HG02870 (cell line): ENCODE measurements around the gene ATF3.

Experiments used
- ATAC-seq: cut with Tn5 transposase; IDR thresholded peaks from one replicate; pipeline ENCODE4 v1.9.1; 2021; ENCODE audit warnings: mild to moderate bottlenecking, moderate library complexity; ENCODE audit not compliant: unreplicated experiment

ATF3 gene

DNA sequence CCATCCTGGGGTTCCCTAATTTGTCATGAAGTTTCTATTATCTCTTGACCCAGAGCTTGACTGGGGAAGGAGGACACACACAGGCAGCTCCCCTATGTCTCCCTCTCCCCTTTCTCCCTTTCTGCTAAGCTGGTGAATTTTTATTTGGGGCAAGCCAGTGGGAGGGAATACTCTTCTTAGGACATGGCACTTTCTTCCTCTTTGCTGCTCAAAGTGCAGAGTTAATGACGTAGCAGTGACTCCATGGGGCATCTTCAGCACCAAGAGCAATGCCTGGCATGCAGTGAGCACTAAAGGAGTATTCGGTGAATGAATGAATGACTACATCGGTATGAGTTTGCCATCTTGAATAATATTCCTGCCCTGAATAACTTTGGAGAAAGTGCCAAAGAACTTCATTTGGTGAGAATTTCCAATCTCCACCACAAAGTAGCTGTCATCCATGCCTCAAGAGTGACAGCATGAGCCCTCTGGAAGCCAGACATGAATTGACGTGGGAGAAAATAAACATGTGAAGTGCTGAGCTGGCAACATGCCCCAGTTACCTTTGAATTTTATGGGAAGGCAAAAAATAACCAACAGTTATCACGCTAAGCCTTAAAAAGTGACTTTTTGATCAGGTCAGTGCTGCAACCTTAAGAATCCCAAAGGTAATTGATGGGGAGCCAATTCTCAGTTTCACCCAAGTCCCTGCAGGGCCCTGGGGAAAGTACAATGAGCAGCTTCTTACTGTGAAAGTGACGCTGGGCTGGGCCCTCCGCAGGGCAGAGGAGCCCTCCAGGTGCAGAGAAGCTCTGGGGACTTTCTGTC, 22.1 kb upstream of the ATF3 start:
- peak; percentile 94 for ATAC-seq

- no peak for ATAC-seq
Measured at GRCh38 chr1:212587016-212587887, 21.3 kb upstream of the ATF3 start.

- ATAC-seq: no peak
Measured at GRCh38 chr1:212587888-212588510, 20.6 kb upstream of the ATF3 start.

GRCh38 chr1:212589446-212589845, 19.1 kb upstream of the ATF3 start:
- no peak for ATAC-seq

DNA sequence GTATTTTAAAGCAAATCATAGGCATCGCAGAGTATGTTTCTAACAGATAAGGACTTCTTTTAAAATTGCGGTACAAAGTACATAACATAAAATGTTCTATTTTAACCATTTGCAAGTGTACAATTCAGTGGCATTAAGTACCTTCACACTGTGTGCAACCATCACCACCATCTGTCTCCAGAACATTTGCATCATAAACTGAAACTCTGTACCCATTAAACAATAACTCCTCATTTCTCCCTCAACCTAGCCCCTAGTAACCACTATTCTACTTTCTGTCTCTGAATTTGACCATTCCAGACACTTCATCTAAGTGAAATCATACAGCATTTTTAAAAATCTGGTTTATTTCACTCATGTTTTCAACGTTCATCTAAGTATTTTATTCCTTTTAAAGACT, 16.6 kb upstream of the ATF3 start:
- no peak for ATAC-seq

- ATAC-seq: no peak
Measured at GRCh38 chr1:212593821-212594251, 14.7 kb upstream of the ATF3 start.

GRCh38 chr1:212594640-212595039, 13.9 kb upstream of the ATF3 start:
- no peak for ATAC-seq

GRCh38 chr1:212595229-212595628, 13.3 kb upstream of the ATF3 start:
- ATAC-seq: no peak

DNA sequence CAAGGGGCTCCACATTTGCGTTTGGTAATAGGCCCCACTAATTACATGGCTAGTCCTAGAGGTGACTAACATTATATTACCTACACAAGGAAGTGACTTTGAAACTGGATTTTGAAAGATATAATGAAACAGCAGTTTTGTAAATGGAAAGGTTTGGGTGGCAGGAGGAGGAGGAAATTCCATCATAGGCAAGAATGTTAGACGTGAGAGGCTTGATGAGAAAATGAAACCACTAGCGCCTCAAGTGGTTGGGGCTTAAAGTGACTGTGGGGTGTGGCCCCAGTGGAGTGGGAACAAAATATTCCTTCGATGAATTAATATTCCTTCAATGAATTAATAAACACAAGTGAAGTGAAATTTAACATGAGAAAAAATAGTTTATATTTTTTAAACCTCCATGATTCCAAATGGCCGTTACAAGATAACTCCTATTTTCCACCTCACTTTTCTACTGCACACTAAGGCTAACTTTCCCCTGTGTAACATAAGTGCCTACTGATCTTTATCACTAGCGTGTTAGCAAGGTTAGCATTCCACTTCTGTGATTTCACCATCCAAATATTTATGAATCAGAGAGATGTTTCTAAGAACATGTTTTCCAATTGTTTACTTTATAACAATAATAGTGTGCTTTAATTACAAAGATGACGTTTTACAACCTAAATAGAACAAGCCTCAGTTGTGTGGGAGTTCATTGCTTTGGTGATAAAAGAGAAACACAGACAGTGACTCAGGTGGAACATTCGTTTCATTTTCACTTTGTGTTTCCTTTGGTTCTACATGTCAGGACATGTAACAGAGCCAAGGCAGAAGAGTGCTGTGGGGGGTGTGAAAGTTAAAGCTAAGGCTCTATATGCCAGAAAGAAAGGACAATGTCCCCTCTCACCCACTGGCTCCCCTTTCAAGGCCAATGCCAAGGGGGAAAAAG, 12.5 kb upstream of the ATF3 start:
- ATAC-seq: peak; percentile 92

DNA sequence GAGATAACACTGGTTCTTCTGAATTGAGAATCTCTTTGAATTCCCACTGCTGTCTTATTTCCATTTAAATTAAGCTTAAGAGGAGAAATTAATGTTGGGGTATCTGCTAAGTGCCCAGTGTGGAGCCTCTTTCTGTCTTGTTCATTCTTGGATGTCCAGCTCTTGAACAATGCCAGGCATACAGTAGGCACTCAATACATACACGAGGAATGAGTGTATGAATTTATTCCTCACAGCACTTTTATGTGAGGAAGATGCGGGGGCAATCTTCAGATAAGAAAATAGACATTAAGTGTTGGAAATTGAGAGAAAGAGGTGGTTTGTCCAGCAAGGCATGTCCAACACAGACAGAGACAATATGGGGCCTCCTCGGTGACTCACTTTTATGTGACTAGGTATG, 11.8 kb upstream of the ATF3 start:
- no peak for ATAC-seq

DNA sequence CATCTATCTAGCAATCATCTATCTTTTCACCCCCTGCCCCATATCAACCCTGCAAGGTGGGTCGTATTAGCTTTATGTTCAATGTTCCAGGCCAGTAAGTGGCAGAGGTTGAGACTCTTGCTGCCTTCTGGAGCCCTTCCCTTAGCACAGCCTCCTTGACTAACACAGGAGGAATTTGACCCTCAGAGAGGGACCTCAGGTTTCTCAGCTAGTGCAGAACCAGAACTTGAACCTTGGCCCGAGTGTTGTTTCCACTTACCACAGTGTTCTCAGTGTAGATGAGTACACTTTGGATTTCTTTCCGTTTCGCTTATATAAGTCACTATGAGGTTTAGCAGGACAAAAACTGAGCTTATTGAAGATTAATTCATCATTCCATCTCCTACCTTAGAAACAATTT, 11.1 kb upstream of the ATF3 start:
- no peak for ATAC-seq

DNA sequence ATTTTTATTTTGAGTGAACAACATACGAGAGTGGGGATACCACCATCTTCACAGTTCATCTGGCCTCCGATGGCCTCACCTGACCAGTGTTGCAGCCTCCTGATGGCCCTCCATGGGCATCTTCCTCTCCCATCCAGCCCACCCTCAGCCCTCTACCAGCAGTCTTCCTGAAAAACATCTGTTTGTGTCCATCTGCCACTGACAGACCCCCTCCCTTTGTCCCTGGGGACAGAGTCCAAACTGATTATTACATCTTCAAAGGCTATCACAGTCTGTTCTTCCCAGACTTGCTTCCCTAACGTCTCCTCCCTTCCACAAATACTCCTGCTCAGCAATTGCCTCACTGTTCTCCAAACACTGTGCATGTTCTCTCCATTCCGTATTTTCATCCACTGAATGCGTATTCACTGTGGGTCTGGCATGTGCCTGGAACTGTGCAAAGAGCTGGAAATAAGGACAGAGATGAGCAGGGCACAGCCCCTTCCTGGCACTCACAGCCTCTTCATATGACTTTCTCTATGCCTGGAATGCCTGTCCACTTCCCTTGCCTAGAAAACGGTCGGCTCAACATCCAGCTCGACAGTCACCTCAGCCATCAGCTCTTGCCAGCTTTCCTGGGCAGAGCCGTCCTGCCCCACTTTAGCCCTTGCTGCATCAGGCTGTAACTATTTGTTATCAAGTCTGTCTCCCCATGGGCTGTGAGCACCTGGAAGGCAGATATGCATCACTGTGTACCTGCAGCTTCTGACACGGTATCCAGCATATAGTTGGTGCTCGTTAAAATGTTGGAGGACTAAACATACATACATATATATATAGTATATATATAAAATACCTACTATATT, 8.3 kb upstream of the ATF3 start:
- no peak for ATAC-seq

DNA sequence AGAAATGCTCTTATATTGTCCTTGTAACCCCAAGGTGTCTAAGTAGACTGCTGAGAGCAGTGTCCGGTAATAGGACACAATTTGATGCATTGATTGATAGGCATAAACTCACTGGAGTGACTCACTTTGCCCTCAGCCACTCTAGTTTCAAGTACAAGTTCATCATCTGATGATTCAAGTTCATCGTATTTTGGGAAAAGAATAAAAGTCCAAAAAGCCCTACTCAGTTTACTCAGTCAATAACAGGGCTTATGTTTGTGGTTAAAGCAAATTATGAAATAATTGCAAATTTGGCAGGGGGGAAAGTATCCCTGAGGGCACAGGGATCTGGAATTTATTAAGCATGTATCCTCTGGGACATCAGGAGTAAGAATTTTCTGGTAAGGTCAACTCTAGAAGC, 7.6 kb upstream of the ATF3 start:
- ATAC-seq: no peak

DNA sequence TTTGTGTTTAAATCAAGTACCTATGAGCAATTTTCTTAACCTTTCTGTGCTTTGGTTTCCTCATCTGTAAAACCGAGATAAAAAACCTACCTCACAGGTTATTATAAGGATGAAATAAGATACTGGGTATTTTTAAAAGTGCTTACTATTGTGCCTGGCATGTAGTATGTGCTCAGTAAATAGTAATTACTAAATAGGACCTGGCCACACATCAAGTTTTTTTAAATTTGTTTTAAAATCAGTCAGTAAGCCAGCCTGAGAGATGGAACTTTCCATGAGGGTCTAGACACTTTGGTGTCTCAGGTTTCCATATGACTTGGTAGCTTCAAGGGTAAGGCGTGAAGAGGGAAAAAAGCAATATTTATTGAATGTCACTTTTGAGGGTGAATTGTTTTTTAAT, 7.0 kb upstream of the ATF3 start:
- no peak for ATAC-seq

- ATAC-seq: no peak
Measured at GRCh38 chr1:212605441-212606394, 2.8 kb upstream of the ATF3 start.

GRCh38 chr1:212606395-212607205, 2.0 kb upstream of the ATF3 start:
- no peak for ATAC-seq

- no peak for ATAC-seq
Measured at GRCh38 chr1:212607206-212607912, 1.2 kb upstream of the ATF3 start.
